GM12891 (cell line): ENCODE results near the gene AK3.

ENCODE experiments used
- POLR2A ChIP-seq: IDR thresholded peaks from 2 replicates; pipeline ENCODE4 v1.6.1; 2011; ENCODE audit warnings: low read depth, low read length, control low read depth
- POLR2AphosphoS5 ChIP-seq: IDR thresholded peaks from 2 replicates; pipeline ENCODE4 v1.6.1; 2011; ENCODE audit warnings: low read depth, low read length, control low read depth
- SPI1 ChIP-seq: IDR thresholded peaks from 2 replicates; pipeline ENCODE4 v1.6.1; 2011; ENCODE audit warnings: low read depth, low read length, control low read depth
- TAF1 ChIP-seq: IDR thresholded peaks from 2 replicates; pipeline ENCODE4 v1.6.1; 2011; ENCODE audit warnings: low read depth, low read length, control low read depth

DNA sequence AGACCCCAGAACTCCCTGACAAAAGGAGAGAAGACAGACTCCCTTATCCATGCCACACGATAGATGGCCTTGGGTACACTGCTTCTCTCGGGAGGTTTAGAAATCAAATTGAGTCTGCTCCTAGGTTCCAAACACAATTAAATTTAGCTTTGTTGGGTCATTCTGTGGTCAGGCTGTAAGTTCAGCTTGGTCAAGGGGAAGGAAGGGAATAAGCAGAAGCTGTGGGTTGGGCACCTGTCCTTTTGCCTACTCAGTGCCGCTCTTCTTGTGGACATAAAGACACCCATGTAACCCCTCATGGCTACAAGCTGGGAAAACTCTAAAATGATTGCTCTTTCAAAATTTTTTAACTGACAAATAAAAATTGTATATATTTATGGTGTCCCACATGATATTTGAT lies 19.1 kb upstream of the AK3 start:
- TF ChIP-seq POLR2A (no peak), POLR2AphosphoS5 (no peak), SPI1 (no peak), TAF1 (no peak)
